Iris pigment epithelial cell (primary cell): ENCODE data around the gene HELQ.
"Not testable (repeated sequence)": the region's sequence is repeated elsewhere in the genome, so short reads cannot be mapped to it uniquely, and the experiment has no call there.

Source experiments
- DNase-seq: peaks from one replicate; pipeline ENCODE4 v3.0.0-alpha.2; 2011; ENCODE audit warnings: low read depth

Gene HELQ

GRCh38 chr4:83431200-83431599 is 24.4 kb downstream of the HELQ start:
- no peak for DNase-seq

DNA sequence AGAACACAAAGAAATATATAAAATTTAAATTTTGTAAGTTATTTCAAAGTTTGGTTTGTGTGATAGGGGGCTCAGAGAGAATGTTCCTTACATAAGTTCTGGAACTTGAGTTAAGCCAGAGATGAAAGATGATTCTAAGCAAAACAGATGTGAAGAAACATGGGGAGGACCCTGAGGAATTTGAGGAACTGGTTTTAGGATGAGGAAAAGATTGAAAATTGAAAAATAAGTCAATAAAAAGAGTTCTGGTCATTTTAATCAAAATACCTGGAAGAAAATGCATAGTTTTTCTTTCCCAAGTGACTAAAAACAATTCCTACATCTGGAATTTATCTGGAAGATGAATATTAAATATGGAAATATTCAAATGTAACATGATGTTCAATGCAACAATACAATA is 37.4 kb downstream of the HELQ start:
- DNase-seq = no peak

GRCh38 chr4:83417566-83417965 is 38.1 kb downstream of the HELQ start:
- no peak for DNase-seq

- no peak for DNase-seq
Measured at GRCh38 chr4:83413676-83414075, 41.9 kb downstream of the HELQ start.

DNA sequence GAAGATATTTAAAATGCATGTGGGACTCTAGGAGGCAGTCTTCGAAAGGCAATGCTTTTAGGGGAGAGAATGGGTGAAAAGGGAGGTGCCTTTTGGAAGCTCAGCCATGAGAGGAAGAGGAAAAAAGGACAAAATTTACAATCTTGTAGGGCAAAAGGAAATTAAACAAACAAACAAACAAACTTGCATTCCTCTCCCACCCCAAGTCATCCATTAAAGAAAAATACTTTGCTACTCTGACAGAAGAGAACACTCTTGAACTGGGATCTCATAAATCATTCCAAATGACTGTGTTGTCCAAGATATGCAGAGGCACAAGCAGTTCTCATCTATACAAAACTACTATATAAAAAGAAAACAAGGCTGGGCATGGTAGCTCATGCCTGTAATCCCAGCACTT is 46.7 kb downstream of the HELQ start:
- DNase-seq = no peak

DNA sequence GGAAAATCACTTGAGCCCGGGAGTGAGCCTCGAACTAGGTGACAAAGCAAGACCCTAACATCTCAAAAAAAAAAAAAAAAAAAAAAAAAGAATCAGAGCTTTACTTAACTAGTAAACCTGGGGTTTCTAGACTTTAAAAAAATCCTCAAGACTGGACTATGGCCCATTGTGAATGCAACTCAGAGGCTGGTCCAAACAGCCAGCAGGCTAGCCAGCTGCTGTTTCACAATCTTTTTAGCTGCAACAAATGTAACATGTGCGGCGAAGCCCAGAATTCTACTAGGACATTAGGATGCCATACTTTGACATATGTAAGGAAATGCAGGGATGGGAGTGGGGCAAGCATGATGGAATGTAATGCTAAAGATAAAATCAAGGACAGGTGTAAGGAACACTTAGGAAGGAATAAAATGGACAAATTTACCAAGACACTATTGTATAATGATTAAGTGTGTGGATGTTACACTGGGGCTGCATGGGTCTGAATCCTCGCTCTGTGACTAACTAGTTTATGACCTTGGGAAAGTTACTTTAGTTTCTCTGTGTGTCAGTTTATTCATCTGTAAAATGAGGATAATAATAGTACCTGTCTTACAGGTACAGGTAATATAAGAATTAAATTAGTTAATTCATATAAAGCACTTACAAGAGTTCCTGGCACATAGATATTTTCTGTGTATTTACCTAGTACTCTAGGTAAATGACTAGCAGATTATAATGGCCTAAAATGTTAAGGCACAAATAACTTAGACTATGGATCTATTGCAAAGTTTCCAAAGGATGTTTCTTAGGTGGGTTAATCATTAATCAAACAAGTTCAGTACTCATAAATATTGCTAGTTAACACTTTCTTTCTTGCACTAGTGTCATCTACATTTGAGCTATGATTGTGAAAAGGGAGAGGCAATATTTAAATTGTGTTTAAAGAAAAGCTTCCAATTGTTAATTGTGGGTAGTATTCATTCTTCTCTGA is 49.5 kb downstream of the HELQ start:
- no peak for DNase-seq

DNA sequence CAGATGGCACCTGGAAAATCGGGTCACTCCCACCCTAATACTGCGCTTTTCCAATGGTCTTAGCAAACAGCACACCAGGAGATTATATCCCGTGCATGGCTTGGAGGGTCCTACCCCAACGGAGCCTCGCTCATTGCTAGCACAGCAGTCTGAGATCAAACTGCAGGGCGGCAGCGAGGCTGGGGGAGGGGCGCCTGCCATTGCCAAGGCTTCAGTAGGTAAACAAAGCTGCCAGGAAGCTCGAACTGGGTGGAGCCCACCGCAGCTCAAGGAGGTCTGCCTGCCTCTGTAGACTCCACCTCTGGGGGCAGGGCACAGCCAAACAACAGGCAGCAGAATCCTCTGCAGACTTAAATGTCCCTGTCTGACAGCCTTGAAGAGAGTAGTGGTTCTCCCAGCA is 57.5 kb downstream of the HELQ start:
- not testable (repeated sequence) for DNase-seq

GRCh38 chr4:83393908-83394307 is 61.7 kb downstream of the HELQ start:
- no peak for DNase-seq

GRCh38 chr4:83392562-83392961 is 63.1 kb downstream of the HELQ start:
- no peak for DNase-seq

- DNase-seq = no peak
Measured at GRCh38 chr4:83390944-83391343, 64.7 kb downstream of the HELQ start.

- DNase-seq = no peak
Measured at GRCh38 chr4:83389756-83390505, 65.7 kb downstream of the HELQ start.

DNA sequence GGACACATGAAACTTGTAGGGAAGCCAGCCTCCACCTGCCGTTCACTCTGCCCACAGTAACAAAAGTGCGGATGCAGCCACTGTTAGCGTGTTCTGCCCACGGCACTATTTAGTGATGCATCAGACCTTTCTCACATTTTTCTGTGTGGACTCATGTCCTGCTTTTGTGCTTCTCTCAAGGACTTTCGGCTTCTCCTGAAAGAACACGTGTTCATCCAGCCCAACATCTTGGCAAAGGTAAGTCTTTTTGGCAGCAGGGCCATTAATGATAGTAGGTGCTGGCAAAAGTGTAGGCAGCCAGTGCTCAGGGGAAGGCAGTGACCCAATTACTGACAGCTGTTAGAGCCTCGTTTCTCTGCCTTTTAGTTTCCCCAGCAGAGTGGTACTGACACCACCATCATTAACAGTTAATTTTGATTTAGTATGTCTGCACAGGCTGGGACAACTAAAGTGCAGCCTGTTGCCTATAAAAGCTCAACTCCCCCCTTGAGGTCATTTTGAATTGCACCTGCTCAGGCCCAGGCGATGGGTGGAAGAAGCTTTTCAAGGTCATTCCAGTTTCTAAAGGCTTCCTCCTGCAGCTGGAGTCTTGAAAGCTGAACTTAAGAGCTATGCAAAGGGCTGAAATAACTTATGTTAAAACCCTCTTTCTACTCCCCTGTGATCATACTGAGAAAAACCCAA is 66.4 kb downstream of the HELQ start:
- DNase-seq = no peak

DNA sequence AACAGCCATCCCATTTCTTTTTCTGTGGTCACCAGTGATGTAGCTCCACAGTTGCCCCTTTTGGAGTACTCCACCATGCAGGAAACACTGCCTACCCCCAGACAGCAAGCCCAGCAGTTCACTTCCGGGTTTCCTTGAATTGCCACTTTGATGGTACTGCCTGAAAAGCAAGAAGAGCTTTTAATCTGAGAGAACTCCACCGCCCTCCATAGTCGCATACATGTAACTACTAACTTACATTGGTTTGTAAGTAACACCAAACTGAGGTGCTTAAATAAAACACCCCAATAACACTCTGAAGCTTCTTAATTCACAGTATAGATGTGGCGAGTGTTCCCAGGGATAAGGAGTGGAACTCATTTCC is 67.3 kb downstream of the HELQ start:
- DNase-seq = no peak

DNA sequence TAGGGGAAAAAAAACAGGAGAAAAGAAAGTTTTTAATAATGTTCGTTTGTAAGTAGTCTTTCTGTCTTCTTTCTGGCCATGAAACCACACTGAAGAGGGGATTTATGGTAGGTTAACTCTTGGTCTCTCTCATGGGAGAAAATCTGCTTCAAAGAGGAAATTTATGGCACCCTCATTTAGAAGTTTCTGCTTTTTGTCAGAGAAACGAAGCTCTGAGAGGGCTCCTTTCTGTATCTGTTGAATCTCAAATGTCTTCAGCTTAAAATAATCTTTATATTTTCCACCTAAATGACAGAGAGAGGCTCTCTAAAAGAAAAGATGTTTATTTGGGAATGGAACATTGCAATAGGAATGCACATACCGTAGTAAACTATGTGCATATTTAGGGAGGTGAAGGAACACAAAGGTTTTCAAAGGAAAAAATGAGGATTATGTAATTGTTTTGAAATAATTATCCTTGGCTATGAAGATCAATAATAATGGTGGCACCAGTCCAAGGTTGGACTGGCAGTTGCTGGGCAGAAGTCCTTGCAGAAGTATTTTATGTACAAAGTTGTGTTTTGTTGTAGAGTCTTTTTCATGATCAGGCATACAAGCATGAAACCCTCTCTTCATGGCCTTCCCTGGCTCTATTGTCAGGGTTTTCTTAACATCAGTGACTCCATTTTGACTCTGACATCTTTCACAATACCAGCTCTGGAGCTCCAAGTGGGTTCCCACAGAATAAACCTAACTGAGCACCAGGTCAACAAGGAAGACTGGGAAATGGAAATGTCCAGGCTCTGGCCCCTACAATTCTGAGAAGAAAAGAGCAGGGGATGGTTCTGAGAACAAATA is 67.9 kb downstream of the HELQ start:
- DNase-seq = no peak

- no peak for DNase-seq
Measured at GRCh38 chr4:83387012-83387411, 68.6 kb downstream of the HELQ start.

GRCh38 chr4:83382850-83383249 is 72.8 kb downstream of the HELQ start:
- no peak for DNase-seq

DNA sequence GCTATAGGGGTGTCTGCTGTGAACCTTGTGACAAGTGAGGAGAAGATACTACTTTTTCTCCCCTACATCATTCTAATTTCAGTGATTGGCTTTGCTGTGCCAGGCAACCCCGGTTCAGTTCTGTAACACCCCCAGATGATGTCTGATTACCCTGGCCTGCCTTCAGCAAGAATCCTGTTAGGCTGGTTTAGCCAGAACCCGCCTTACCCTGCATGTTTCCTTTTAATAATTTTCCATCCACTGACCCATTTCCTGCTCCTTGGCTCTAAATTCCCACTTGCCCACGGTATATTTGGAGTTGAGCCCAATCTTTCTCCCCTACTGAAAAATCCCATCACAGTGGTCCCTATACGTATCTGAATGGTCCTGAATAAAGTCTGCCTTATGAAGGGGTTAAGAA is 74.5 kb downstream of the HELQ start:
- no peak for DNase-seq

DNA sequence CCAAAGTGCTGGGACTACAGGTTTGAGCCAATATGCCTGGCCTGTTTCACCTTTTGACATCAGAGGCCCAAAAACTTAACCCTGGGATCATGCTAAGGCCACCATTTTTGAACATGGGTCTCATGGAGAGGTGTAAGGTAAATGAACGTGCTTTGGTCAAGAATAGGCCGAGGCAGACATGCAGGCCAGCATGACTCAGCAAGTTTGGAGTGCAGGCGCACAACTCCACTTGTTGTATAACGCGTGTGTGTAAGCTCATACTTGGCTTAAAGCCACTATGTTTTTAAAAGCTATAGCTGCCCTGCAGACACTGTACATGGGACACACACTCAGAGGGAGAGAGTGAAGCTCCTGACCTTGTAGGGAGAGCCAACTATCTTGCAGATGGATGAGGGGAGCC is 77.2 kb downstream of the HELQ start:
- no peak for DNase-seq

DNA sequence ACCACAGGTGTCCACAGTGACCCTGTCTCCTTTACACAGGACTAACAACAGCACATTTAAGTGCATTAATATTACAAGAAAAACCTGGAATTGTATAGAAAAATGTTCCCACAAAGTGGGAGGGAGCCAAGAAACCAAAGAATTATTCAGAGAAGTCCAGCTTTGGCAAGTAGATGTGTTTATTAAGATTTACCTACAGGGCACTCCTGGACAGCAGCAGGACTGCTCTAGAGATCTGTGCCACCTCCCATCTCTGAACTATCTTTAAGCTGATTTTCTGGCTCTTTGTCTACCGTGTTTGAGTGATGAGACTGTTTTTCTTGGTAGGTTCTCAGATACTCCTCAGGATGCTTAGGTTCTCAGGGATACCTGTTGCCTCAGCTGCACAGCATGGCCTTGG is 82.7 kb downstream of the HELQ start:
- DNase-seq = no peak

GRCh38 chr4:83371936-83372335 is 83.7 kb downstream of the HELQ start:
- no peak for DNase-seq

DNA sequence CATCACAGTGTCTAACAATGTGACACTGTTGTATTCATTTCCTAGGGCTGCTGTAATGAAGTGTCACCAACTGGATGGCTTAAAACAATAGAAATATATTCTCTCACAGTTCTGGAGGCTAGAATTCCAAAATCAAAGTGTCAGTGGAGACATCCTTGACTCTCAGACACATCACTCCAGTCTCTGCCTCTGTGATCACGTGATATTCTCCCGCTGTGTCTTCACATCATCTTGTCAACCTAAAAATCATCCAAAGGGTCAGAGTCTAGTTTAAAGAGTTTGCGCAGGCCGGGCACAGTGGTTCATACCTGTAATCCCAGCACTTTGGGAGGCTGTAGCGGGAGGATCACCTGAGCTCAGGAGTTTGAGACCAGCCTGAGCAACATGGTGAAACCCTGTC is 84.4 kb downstream of the HELQ start:
- no peak for DNase-seq

- DNase-seq = peak; percentile 51
Measured at GRCh38 chr4:83370640-83370906, 85.0 kb downstream of the HELQ start.
